ENCODE results near the gene CDC42BPB. TPM values are rescaled to one million over a fixed set of nuclear protein-coding genes. Genes with fewer than 3 reads are reported as not detected.

The CDC42BPB gene
- total RNA-seq, 2 donors from 2014 or later: 68.0 to 83.4 TPM

DNA sequence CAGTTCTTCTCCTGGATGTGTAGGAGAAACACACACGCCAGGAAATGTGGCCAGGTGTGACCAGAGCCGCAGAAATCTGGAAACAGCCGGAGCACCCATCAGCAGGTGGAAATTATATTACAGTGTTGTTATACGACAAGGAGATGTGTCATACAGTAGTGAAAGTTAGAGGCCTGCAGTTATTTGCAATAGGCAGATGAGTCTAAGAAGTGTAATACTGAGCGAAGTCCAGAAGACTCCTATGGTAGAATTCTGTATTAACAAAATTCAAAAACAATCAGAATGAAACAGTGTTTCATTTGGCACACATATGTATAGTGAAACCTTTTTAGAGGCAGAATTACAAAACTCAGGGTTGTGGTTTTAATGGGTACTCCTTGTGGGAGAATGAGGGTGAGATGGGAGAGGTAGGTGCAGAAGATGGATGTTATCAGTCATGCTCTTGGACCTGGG is 174.2 kb downstream of the CDC42BPB start:
- no peaks in the 10 kb centered on the region for H3K4me1 ChIP-seq
- TF ChIP-seq, protein P1, sequence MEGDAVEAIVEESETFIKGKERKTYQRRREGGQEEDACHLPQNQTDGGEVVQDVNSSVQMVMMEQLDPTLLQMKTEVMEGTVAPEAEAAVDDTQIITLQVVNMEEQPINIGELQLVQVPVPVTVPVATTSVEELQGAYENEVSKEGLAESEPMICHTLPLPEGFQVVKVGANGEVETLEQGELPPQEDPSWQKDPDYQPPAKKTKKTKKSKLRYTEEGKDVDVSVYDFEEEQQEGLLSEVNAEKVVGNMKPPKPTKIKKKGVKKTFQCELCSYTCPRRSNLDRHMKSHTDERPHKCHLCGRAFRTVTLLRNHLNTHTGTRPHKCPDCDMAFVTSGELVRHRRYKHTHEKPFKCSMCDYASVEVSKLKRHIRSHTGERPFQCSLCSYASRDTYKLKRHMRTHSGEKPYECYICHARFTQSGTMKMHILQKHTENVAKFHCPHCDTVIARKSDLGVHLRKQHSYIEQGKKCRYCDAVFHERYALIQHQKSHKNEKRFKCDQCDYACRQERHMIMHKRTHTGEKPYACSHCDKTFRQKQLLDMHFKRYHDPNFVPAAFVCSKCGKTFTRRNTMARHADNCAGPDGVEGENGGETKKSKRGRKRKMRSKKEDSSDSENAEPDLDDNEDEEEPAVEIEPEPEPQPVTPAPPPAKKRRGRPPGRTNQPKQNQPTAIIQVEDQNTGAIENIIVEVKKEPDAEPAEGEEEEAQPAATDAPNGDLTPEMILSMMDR (IDR thresholded peaks at IDR 0.05): no peak
- no peak overlapping the region for H3K27ac ChIP-seq
- peaks cover 9% of the 10 kb centered on the region for H3K36me3 ChIP-seq
- no peak for DNase-seq (ENCODE audit: low spot score)
- no peaks in the 10 kb centered on the region for H3K27me3 ChIP-seq
- no peaks in the 10 kb centered on the region for H3K9me3 ChIP-seq
- no peak overlapping the region for H3K4me3 ChIP-seq

Other genes with a start within 250 kb of the CDC42BPB start
- gene AMN, start 134.9 kb downstream of the CDC42BPB start, total RNA-seq: under 1 TPM in 1 of 2 donors, not detected in 1; 0.71 TPM
- gene LBHD2, start 26.7 kb upstream of the CDC42BPB start, total RNA-seq: not detected
- gene EXOC3L4, start 37.2 kb upstream of the CDC42BPB start, total RNA-seq: under 1 TPM in 1 of 2 donors, not detected in 1; 0.37 TPM
- 10 to 100 TPM; 24.5 to 32.2 TPM for gene TNFAIP2, start 65.9 kb upstream of the CDC42BPB start, total RNA-seq